ENCODE data around the gene JUN.

DNA sequence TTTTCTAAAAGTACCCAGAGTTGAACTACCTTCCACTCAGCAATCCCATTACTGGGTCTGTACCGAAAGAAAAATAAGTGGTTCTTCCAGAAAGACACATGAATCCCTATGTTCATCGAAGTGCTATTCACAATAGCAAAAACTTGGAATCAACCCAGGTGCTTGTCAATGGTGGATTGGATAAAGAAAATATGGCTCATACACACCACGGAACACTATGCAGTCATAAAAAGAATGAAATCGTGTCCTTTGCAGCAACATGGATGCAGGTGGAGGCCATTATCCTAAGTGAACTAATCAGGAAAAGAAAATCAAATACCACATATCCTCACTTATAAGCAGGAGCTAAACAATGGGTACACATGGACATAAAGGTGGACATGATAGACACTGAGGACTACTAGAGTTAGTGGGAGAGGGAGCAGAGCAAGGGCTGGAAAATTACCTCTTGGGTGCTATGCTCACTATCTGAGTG, 32.9 kb upstream of the JUN start:
- TF ChIP-seq GATA2 (IDR thresholded peaks at IDR 0.05; ENCODE audit: low read depth, low read length) (no peak), GATA3 (IDR thresholded peaks at IDR 0.05; ENCODE audit: low read depth, low read length) (no peak)

Data from SH-SY5Y (cell line).